GM18861 (cell line): ENCODE data around the gene P2RX2.

Experiments
- ATAC-seq: cut with Tn5 transposase; IDR thresholded peaks from one replicate; pipeline ENCODE4 v1.9.1; 2021; ENCODE audit not compliant: unreplicated experiment

P2RX2 gene

DNA sequence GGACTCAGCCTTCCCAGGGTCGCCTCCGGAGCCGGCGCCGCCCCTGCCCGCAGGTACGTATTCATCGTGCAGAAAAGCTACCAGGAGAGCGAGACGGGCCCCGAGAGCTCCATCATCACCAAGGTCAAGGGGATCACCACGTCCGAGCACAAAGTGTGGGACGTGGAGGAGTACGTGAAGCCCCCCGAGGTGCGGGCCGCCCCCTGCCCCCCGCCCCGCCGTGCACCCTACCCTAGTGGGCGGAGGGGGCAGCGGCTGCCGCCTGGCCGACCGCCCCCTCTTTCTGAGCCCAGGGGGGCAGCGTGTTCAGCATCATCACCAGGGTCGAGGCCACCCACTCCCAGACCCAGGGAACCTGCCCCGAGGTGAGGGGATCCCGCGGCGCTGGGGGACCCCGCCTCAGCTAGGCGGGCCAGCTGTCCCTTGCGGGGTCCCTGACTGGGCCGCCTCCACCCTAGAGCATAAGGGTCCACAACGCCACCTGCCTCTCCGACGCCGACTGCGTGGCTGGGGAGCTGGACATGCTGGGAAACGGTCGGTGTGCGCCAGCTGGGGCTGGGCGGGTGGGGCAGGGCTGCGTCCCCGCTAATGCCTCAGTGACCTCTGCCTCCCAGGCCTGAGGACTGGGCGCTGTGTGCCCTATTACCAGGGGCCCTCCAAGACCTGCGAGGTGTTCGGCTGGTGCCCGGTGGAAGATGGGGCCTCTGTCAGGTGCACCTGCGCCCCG is 973 bp downstream of the P2RX2 start:
- no peak for ATAC-seq

DNA sequence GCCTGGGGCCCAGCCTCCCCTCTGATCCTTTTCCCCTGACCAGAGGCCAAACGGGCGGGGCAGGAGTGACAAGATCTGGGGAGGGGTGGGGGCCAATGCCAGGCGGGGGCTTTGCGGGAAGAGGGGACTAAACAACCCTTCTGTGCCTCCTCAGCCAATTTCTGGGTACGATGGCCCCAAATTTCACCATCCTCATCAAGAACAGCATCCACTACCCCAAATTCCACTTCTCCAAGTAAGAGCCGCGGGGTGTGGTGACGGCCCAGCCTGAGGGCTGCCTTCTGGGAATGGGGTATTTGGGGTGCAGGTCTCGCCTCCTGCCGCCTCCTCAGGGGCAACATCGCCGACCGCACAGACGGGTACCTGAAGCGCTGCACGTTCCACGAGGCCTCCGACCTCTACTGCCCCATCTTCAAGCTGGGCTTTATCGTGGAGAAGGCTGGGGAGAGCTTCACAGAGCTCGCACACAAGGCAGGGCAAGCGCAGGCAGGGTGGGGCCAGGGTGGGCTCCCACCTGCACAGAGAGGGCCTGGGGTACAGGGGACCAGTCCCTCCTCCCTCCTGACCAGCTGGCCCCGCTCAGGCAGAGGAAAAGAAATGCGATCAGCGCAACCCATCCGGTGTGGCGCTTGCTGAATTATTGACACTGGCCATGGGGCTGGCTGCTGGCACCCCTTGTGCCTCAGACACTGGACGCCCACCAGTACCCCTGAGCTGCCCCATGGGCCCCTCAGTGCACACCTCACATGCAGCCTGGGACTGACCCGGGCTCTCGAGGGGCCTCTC is 1.7 kb downstream of the P2RX2 start:
- no peak for ATAC-seq

DNA sequence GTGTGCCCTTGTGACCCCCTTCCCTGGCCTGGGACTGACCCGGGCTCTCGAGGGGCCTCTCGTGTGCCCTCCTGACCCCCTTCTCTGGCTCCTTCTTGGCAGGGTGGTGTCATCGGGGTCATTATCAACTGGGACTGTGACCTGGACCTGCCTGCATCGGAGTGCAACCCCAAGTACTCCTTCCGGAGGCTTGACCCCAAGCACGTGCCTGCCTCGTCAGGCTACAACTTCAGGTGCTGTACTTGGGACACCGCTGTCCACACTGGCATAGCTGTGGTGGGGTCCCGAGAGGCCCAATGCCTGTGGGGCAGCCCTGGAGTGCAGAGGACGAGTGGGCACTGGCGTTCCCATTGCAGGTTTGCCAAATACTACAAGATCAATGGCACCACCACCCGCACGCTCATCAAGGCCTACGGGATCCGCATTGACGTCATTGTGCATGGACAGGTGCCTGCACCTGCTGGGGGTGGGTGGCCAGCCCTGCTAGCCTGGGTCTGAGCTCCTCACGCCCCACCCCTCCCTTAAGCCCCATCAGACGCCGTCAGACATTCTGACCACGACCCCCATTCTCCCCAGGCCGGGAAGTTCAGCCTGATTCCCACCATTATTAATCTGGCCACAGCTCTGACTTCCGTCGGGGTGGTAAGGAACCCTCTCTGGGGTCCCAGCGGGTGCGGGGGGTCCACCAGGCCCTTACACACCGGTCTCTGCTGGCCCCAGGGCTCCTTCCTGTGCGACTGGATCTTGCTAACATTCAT is 2.5 kb downstream of the P2RX2 start:
- ATAC-seq = no peak

DNA sequence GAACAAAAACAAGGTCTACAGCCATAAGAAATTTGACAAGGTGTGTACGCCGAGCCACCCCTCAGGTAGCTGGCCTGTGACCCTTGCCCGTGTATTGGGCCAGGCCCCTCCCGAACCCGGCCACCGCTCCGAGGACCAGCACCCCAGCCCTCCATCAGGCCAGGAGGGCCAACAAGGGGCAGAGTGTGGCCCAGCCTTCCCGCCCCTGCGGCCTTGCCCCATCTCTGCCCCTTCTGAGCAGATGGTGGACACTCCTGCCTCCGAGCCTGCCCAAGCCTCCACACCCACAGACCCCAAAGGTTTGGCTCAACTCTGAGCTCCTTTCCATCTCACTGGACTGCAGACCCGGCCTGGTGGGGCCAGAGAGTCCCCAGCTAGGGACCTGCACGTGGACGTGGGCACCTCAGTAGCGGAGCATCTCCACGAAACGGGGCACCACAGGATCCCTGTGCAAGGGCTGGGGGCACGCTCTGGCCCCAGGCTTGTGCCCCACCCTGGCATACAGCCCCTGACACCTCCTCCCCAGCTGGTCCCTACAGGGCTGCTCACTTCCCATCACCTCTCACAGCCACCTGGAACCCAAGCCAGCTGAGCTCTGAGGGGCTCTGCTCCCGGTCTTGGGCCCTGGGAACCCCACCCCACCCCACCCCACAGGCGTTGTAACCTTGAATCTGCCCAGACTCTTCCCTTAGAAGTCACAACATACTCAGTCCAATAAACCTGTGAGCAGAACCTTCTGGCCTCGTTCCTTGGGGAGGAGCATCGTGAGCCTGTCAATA is 3.3 kb downstream of the P2RX2 start:
- ATAC-seq = no peak

DNA sequence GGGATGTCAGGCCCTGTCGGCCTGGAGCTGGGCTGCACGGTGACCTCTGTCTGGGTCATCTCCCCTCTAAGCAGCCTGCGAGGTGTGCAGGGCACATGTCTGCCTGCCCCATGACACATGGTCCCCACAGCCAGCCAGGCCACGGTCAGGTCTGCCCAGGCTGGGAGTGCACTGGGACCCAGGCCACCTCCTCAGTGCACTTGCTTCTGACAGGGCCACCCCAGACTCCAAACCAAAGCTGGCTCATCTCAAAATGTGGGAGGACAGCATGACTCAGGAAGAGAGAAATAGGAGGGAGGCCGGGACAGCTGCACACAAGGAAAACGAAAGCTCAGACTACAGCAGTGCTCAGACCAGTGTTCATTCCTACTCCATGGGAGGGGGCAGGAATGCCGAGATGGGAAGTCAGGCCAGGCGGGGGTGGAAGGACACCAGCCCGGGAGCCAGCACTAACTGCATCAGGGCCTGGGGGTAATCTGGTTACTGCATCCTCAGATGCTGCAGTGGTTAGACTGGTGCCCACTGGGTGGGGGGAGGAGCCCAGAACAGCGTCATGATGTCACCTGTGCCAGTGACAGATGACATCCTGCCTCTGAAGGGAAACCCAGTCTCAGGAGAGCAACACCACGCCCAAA is 4.0 kb downstream of the P2RX2 start:
- no peak for ATAC-seq

DNA sequence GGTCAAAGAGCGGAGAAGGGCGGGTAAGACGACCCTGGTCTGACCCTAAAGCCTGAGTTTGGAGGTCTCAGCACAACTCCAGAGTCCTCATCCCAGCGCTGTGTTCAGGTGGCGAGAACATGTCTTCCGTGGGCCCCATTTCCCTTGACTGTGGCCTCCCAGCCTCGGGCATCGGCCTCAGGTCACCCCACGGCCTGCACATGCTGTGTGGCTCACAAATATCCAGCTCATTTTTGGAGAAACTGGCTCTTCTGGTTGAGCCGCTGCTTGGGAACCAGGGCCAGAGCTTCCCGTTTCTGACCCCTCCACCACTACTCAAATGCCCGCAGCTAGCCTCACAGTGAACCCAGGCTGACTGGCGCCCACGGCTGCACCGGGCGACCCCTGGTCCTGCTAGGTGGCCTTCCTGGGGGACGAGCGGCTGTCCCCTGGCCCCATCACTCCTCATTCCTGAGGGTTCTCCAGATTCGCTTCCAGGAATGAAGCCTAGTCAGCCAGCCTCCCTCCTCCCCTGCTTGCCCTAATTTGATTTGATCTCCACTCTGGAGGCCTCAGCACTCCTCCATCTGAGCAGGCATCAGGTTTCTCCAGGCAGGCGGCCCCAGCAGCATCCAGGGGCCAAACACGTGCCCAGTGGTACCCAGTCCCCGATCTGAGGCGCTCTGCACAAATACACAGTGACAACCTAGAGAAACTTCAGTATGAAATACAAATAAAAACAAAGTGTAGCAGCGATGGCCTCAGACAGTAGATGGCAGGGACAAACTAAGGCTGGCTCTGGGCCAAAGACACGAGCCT is 4.7 kb downstream of the P2RX2 start:
- no peak for ATAC-seq

DNA sequence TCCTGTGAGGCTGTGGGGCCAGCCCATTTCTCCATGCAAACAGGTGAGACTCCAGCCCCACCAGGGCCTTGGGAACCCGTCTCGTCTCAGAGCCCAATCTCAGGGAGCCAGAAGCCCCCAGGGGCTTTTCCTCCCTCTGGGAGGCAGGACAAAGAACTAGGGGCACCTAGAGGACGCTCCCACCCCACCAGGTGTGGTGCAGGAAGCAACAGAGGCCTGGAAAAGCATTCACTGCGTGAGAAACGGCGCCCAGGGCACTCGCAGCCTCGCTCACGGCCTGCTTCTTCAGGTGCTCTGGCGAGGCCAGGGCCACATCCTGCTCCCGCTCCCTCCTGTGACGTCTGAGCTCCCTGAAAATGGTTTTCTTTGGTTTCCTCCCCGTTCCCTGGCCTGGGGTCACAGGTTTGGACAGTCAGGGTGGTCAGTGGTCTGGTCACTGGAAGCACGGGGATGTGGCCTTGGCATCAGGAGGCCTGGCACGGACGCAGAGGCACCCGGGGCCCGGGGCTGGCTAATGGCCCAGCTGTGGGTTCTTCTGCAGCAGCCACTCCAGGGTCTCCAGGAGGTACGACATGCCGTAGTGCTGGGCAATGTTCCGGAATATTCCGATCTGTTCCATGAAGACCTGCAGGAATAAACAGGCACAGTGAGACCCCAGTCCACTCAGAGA is 5.7 kb downstream of the P2RX2 start:
- ATAC-seq = no peak

DNA sequence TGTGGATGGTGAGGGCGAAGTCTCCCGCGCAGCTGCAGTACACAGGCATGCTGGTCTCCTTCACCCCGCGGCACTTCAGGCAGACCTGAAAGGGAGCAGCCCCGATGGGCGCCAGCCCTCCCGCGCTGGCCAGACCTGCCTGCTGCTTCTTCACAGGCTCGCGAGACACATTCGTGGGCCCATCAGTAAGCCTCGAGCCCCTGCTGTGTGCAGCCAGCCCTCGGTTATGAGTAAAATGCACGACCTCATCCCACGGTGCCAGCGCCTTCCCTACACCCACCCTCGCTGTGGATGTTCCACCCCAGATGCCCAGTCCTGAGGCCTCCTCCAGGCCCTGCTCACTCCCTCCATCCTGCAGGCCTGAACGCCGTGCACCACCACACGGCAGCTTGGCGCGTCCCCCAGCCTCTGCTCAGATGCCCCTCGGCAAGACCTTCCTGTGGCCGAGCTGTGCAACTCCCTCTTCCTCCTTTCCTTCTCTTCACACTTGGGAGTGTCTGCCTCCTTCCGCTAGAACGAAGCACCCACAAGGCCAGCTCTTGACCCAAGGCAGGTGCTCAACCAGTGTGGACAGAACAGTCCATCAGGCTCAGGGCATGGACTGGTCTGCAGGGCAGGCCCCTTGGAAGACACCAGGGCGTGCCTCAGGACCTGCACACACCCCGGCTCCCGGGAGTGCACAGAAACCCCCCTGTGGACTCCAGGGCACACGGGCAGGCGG is 6.5 kb downstream of the P2RX2 start:
- ATAC-seq = no peak

DNA sequence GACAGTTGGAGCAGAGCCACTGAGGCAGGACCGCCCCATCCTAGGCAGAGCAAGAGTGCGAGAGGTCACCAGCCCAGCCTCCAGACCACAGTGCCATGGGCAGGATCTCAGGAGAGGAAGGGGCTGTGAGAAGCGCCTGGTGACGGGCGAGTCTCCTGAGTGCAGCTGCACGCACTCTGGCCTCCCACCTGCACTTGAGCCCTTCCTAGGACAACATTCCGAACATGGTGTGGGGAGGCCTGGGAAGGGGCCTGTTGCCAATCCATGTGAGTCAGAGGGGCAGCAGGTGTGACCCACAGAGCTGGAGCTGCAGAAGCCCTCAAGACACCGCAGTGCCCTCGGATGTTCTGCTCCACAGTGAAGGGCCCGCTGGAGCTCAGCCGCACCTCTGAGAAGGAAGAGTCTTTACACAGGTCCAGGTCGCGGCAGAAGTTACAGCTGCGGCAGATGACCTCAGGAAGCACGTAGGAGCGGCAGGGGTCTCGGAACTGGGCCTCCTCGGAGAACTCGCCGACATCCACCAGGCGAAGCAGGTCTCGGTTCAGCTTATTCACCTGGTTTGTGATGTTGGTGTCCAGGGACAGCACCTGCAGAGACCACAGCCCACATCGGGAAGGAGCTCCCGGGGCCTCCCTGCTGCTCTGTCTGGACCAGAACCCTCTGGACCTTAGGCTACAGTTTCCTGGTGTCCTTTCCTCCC is 7.3 kb downstream of the P2RX2 start:
- no peak for ATAC-seq

DNA sequence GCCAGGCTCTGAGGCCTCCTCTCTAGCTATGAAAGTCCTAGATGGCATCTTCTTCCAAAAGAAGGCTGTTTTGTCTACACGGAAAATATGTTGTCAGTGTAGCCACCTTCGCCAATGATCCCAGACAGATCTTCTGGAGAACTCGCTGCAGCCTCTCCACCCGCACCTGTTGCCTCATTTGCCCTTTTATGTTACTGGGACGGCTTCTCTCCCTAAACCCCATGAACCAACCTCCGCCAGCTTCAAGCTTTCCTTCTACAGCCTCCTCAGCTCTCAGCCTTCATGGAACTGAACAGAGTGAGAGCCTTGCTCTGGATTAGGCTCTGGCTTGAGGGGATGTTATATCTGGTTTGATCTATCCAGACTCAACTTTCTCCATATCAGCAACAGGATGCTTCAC is 10.8 kb downstream of the P2RX2 start:
- no peak for ATAC-seq

DNA sequence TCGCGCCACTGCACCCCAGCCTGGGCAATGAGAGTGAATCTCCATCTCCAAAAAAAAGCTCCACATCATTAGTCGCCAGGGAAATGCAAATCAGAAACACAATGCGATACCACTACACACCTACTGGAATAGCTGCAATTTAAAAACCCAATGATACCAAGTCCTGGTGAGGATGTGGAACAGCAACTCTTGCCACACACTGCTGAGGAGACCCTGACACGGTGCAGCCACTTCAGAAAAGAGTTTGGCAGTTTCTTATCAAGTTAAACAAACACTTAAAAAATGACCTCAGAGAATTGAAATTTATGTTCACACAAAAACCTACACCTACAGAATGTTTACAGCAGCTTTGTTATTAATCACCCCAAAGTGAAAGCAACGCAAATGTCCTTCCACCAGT is 12.1 kb downstream of the P2RX2 start:
- no peak for ATAC-seq

DNA sequence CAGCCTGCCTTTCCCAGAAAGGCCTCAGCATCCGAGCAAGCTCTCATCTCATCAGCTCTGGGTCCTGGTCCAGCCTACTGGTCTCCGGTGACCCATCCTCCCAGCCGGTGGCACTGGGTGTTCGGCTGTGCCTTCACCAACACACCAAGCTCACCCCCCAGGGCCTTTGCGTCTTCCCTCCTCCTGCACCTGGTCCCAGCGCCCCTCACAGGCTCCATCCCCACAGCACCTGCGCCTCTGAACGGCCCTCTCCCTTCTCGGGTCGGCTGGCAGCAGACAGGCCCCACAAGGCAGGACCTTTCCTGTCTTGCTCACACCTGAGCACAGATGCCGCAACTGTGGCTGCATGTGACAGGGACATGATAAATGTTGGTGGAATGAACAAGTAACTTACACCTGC is 13.1 kb downstream of the P2RX2 start:
- no peak for ATAC-seq

DNA sequence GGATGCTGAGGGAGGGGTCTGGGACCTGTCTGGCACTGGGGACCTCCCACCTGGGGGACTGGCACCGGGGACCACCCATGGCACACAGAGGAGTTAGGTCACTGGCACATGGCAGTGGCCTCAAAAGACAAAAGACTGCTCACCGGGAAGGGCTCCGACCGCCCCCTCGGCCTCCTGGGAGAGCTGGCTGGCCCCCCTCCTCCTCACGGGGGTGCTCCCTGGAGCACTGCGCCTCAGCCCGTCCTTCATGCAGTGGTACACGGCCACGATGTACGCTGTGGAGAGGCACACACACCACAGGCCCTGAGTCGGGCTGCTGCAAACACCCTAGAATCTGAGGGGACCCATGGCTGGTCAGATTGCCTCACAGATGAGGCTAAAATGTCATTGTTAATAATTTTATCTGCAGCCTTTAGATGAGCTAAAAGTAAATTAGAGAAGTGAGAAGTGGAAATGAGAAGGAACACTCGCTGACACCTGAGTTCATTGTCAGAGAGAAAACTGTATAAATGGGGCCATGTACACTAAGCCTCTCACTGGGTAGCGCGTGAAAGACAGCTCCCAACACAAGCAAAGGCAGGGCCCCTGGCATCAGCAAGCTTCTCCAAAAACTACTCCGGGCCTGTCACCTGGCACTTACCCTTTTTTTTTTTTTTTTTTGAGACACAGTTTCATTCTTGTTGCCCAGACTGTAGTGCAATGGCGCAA is 14.1 kb downstream of the P2RX2 start:
- ATAC-seq = no peak

DNA sequence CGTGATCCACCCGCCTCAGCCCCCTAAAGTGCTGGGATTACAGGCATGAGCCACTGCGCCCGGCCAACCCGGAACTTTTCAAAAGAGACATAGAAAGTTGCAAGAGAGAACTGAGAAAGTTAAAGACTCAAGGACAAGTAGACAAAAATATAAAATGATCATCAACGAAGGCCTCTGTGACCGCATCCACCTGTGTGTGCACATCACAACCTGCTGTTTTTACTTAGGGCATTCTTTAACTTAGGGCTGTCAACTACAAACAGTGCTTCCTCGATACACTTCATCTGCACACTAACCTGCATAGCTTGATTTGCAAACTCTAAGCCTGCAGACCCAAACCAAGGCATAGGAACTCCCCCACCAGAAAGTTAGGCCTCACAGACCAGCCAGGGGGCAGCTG is 14.8 kb downstream of the P2RX2 start:
- ATAC-seq = no peak

DNA sequence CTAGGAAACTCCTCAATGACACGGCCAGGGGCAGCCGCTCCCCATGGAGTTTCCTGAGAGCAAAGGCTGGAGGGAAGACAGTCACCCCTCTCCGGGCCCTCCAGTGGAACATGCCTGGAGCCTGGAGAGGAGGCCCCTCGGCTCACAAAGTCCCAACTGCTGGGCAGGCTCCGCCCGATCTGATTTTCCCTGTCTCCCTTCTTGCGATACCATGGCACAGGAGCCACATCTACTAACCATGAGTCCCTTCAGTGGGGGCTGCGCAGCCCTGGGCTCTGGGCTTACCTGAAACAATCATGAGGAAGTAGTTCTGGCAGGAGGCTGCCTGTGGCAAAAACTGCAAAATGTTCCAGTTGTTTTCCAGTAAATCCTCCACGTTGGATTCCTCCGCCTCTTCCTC is 15.3 kb downstream of the P2RX2 start:
- no peak for ATAC-seq

DNA sequence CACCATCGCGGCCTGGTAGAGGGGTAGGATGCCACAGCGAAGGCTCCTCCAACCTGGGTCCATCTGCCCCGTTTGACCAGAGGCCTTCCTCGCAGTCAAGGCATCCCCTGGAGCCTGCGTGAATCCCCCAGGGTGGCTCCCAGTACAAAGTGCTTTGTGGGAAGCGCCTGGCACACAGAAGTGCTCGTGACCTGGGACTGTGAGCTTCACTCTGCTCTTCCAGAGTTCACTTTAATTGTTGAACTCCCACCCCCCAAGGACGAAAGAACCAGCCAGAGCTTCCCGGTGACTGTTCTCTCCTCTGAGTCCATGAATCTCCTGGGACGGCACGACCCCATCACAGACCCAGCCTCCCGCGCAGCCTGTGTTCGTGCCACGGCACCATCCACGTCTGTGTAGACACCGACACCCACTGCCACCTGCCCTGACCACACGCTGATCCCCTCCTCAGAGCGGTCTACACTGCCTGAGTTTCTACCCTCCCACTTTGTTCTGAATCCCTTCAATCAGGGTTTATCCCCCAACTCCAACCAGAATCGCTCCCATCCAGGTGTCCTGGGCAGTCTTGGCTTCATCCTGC is 15.9 kb downstream of the P2RX2 start:
- ATAC-seq = no peak
